Mesodermal cell (in vitro differentiated cells): Measurements from ENCODE around the gene ANTXRL.
"Not testable (repeated sequence)": the region's sequence is repeated elsewhere in the genome, so short reads cannot be mapped to it uniquely, and the experiment has no call there.

Experiments
- H3K27ac ChIP-seq: 2 replicates; pipeline ENCODE4 v1.7.0; 2013; ENCODE audit warnings: mild to moderate bottlenecking, low read depth, low read length, moderate library complexity; ENCODE audit not compliant: severe bottlenecking
- H3K36me3 ChIP-seq: 2 replicates; pipeline ENCODE4 v1.7.1; 2013; ENCODE audit warnings: mild to moderate bottlenecking, low read length, moderate library complexity; ENCODE audit not compliant: control insufficient read depth, insufficient read depth
- H3K4me1 ChIP-seq: one replicate; pipeline ENCODE4 v1.7.1; 2013; ENCODE audit warnings: mild to moderate bottlenecking, low read length; ENCODE audit not compliant: insufficient read depth, control insufficient read depth, poor library complexity, severe bottlenecking
- H3K4me3 ChIP-seq: 2 replicates; pipeline ENCODE4 v1.7.0; 2013; ENCODE audit warnings: low read length, control low read depth, mild to moderate bottlenecking; ENCODE audit not compliant: insufficient read depth, poor library complexity, severe bottlenecking; ENCODE audit errors: extremely low read depth
- H3K9me3 ChIP-seq: 2 replicates; pipeline ENCODE4 v1.7.1; 2013; ENCODE audit warnings: mild to moderate bottlenecking, low read length, moderate library complexity; ENCODE audit not compliant: control insufficient read depth
- WGBS, 2 experiments: methylation state at CpG; one replicate each; pipeline ENCODE4 v1.1.5; 2013; ENCODE audit warnings: missing lambda C conversion rate in 2 of 2; ENCODE audit not compliant: insufficient coverage in 2 of 2; 5-methylcytosine and 5-hydroxymethylcytosine counted together

ANTXRL gene

DNA sequence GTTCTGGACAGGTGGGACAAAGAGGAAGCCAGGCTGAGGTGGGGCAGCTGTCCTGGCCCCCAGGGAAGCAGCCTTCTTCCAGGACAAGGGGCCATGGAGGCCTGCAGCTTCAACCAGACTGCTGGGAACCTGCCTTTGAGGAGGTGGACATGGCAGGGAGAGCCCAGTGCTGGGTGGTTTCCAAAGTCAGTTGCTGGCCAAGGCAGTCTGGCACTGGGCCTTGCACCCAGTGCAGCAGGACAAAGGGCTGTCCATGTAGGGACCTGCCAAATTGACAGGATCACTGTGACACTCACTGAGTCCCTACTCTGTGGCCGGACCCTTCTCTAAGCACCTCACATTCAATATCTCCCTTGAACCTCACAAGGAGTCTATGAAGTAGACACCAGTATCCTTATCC lies 90.2 kb downstream of the ANTXRL start:
- no CpG with 5 or more reads among the region's 1 CpG for WGBS, 2 experiments
- H3K4me3 ChIP-seq, H3K4me1 ChIP-seq, H3K36me3 ChIP-seq, H3K27ac ChIP-seq, H3K9me3 ChIP-seq: not testable (repeated sequence)

DNA sequence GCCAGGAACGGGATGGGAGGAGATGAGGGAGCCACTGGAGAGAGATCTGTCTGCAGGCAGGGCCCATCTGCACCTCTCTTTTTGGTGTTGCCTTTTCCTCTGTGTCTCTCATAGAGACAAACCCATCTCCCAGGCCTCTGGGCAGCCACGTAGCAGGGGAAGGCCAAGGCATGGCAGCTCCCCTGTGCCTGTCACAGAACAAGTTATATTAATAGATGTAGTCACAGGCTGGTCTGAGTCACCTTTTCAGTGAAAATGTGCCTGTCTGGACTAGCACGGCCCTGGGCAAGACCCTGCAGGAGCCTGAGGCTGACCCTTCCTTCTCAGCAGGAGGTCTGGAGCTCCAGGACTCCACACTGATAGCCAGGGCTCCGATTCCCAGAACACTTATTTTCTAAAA lies 90.9 kb downstream of the ANTXRL start:
- H3K9me3 ChIP-seq, H3K27ac ChIP-seq: not testable (repeated sequence)
- WGBS, 2 experiments, result no CpG with 5 or more reads among the region's 4 CpGs

DNA sequence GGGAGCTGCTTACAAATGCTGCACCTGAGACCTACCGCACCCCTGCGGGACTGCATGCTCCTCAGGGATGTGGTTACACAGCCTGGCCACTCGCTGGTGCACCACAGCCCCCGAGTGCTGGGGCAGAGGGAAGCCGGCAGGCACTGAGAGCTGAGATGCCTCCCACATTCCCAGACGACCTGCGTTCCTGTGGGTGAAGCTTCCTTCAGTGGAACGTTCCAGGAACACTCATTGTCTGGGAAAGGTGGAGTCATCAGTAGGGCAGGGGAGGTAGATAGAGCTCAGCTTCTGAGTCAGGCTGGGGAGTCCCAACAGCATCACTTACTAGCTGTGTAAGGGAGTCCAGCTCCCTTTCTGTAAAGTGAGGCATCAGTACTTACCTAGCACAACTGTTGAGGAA lies 91.3 kb downstream of the ANTXRL start:
- not testable (repeated sequence) for H3K27ac ChIP-seq, H3K9me3 ChIP-seq, H3K4me1 ChIP-seq, H3K4me3 ChIP-seq, H3K36me3 ChIP-seq
- 43% methylated on average over 1 of the region's 8 CpGs; no CpG with 5 or more reads in 1 of the 2 experiments for WGBS, 2 experiments

More for the DNA sequence above, 90.9 kb downstream of the ANTXRL start:
- not testable (repeated sequence) for H3K4me3 ChIP-seq, H3K36me3 ChIP-seq, H3K4me1 ChIP-seq

DNA sequence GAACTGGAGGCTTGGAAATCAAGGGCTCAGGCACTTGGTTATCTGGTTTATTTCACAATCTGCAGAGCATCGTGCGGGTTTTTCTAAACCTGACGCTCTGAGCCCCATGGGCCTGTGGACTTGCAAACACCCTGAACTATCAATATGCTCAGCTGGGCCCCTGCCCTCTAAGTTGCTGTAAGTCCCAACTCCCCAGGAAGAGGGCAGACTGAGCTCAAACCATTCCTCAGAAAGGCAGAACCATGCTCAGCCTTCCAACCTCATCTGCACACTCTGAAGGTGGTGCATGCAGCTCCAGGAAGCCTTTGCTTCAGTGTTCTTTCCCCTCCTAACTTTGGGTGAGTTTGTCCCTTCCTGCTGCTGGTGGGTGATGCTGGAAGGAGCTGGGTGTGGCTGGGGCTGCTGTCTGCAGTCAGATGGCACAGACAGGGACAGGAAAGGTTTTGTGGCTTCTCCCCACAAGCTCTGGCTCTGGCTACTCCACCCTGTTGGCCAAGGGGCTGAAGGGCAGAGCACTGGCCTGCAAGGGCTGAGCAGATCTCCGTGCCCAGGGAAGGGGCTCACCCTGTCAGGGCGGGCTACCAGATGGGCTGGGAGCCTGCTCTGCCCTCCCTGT lies 92.5 kb downstream of the ANTXRL start:
- not testable (repeated sequence) for H3K4me1 ChIP-seq, H3K27ac ChIP-seq, H3K4me3 ChIP-seq, H3K36me3 ChIP-seq, H3K9me3 ChIP-seq
- WGBS, 2 experiments, result no CpG with 5 or more reads among the region's 5 CpGs
